ENCODE data around the gene PARD6A.

GRCh38 chr16:67679935-67680897, 19.5 kb downstream of the PARD6A start:
- TF ChIP-seq EZH2 (IDR thresholded peaks at IDR 0.05; ENCODE audit: borderline replicate concordance) = no peak
- no peak for TF ChIP-seq CTCF (IDR thresholded peaks at IDR 0.05; ENCODE audit: poor library complexity)
- TF ChIP-seq EZH2phosphoT487 (IDR thresholded peaks at IDR 0.05; ENCODE audit: low read depth, severe bottlenecking, unreplicated experiment) = no peak
